ENCODE measurements around the gene CDH13.

- TF ChIP-seq CTCF (IDR thresholded peaks at IDR 0.05; ENCODE audit: low read length) (no peak), EZH2 (optimal IDR thresholded peaks at IDR 0.05; ENCODE audit: low read depth, low read length) (no peak), EZH2phosphoT487 (IDR thresholded peaks at IDR 0.05; ENCODE audit: low read length) (no peak)
Measured at GRCh38 chr16:82628711-82629110, 1.9 kb downstream of the CDH13 start.
